Endothelial cell of umbilical vein (primary cell): ENCODE measurements around the gene GBX2. TPM values are rescaled to one million over a fixed set of nuclear protein-coding genes. Genes with fewer than 3 reads are reported as not detected.

Source experiments
- BruUV-seq: library from RNA; stranded (reverse); fragments of 400-500 nt; replicated peaks from 2 replicates; lab custom pipeline; 2021; lab: Mats Ljungman, UMichigan
- CTCF ChIA-PET: fragments of 300-600, 350-600 bp; sonication (Branson Sonifier 250); formaldehyde crosslinking; loops from one replicate; lab custom pipeline; 2021; ENCODE audit warnings: antibody characterized with exemption, inconsistent platforms; lab: Charles Lee
- POLR2A ChIA-PET: fragments of 300-600, 350-600 bp; sonication (Branson Sonifier 250); formaldehyde crosslinking; loops from one replicate; lab custom pipeline; 2021; ENCODE audit warnings: antibody characterized with exemption, inconsistent platforms; lab: Charles Lee
- DNase-seq: peaks from one replicate; pipeline ENCODE4 v3.0.0-alpha.2; 2011; ENCODE audit warnings: low read depth, low spot score
- FAIRE-seq: peaks from 2 replicates; lab custom pipeline; 2011; peaks lifted over from hg19 to GRCh38; lab: Jason Lieb, UNC
- H2AFZ ChIP-seq: 2 replicates; pipeline ENCODE4 v1.6.0; 2012; ENCODE audit warnings: low read depth, low read length, control low read depth, inconsistent platforms
- H3K27ac ChIP-seq: 2 replicates; pipeline ENCODE4 v1.5.1; 2011; ENCODE audit warnings: low read depth, mild to moderate bottlenecking, control low read depth, low read length, moderate library complexity; ENCODE audit not compliant: insufficient read depth
- H3K27me3 ChIP-seq, 2 experiments: 2 replicates each; pipeline versions ENCODE4 v1.6.0 to v1.6.1; 2011; ENCODE audit warnings: low read length in 2 of 2, mixed read lengths in 1 of 2; ENCODE audit not compliant: control insufficient read depth in 2 of 2, insufficient read depth in 2 of 2
- H3K36me3 ChIP-seq, 2 experiments: 2 replicates in 1 of 2; 3 replicates in 1 of 2; pipeline ENCODE4 v1.5.1; 2011; ENCODE audit warnings: low read length in 2 of 2, mild to moderate bottlenecking in 1 of 2, moderate library complexity in 1 of 2; ENCODE audit not compliant: control insufficient read depth in 2 of 2, insufficient read depth in 2 of 2; ENCODE audit errors: extremely low read depth in 1 of 2
- H3K4me1 ChIP-seq: 3 replicates; pipeline ENCODE4 v1.5.1; 2011; ENCODE audit warnings: mild to moderate bottlenecking, low read length; ENCODE audit not compliant: control insufficient read depth, insufficient read depth; ENCODE audit errors: extremely low read depth
- H3K4me2 ChIP-seq: 2 replicates; pipeline ENCODE4 v1.6.1; 2011; ENCODE audit warnings: low read length, control low read depth, mixed read lengths; ENCODE audit not compliant: insufficient read depth
- H3K4me3 ChIP-seq, 3 experiments: fragments of 200-600 bp in 1 of 3; sonication (generic), shearing (Covaris generic) in 1 of 3; replicated peaks in 1 of 3; 2 replicates each; pipeline ENCODE4 v1.5.1; 2011 to 2016; ENCODE audit warnings: control low read depth in 3 of 3, low read length in 3 of 3, mild to moderate bottlenecking in 2 of 3, inconsistent platforms in 1 of 3, low read depth in 1 of 3, moderate library complexity in 1 of 3; ENCODE audit not compliant: insufficient read depth in 1 of 3
- H3K79me2 ChIP-seq: 2 replicates; pipeline ENCODE4 v1.6.0; 2012; ENCODE audit warnings: low read length, inconsistent platforms; ENCODE audit not compliant: control insufficient read depth, insufficient read depth
- H3K9ac ChIP-seq: replicated peaks from 2 replicates; pipeline ENCODE3; 2011; ENCODE audit warnings: low read length, control low read depth; ENCODE audit not compliant: insufficient read depth; ENCODE audit errors: extremely low read depth
- H3K9me1 ChIP-seq: replicated peaks from 3 replicates; pipeline ENCODE4 v1.6.0; 2011; ENCODE audit warnings: mild to moderate bottlenecking, low read length; ENCODE audit not compliant: control insufficient read depth, insufficient read depth; ENCODE audit errors: extremely low read depth
- H3K9me3 ChIP-seq: replicated peaks from 2 replicates; pipeline ENCODE4 v1.5.1; 2012; ENCODE audit warnings: low read length, inconsistent platforms; ENCODE audit not compliant: control insufficient read depth, insufficient read depth
- H4K20me1 ChIP-seq: replicated peaks from 2 replicates; pipeline ENCODE3; 2011; ENCODE audit warnings: mild to moderate bottlenecking, low read length; ENCODE audit not compliant: control insufficient read depth, insufficient read depth; ENCODE audit errors: extremely low read depth
- EZH2 ChIP-seq: IDR thresholded peaks from 2 replicates; pipeline ENCODE4 v1.6.1; 2012; ENCODE audit warnings: borderline replicate concordance, low read depth, mild to moderate bottlenecking, moderate library complexity, low read length, inconsistent platforms; ENCODE audit not compliant: severe bottlenecking
- FOS ChIP-seq: IDR thresholded peaks from 2 replicates; pipeline ENCODE4 v1.6.1; 2011; ENCODE audit warnings: mild to moderate bottlenecking, low read length, moderate library complexity, borderline replicate concordance; ENCODE audit not compliant: insufficient read depth
- GATA2 ChIP-seq: IDR thresholded peaks from 2 replicates; pipeline ENCODE4 v1.7.0; 2011; ENCODE audit warnings: low read depth, mild to moderate bottlenecking, moderate library complexity, mixed read lengths, low read length; ENCODE audit not compliant: insufficient read length, insufficient read depth
- JUN ChIP-seq: IDR thresholded peaks from 2 replicates; pipeline ENCODE4 v1.6.1; 2011; ENCODE audit warnings: borderline replicate concordance, low read depth; ENCODE audit not compliant: insufficient read length, insufficient read depth
- MYC ChIP-seq: IDR thresholded peaks from one replicate; pipeline ENCODE4 v1.6.1; 2011; ENCODE audit warnings: mild to moderate bottlenecking, low read depth, low read length
- POLR2A ChIP-seq: IDR thresholded peaks from 2 replicates; pipeline ENCODE4 v1.6.1; 2012; ENCODE audit warnings: low read depth, mild to moderate bottlenecking, control low read depth, low read length
- POLR2AphosphoS5 ChIP-seq: IDR thresholded peaks from 2 replicates; pipeline ENCODE4 v1.6.1; 2012; ENCODE audit warnings: low read depth, mild to moderate bottlenecking, control low read depth, low read length, moderate library complexity; ENCODE audit not compliant: insufficient read depth
- dilution Hi-C: fragments of 300-500 bp; cut with MboI; formaldehyde crosslinking; loops from one replicate; pipeline ENCODE4 v1.15.0; 2019; ENCODE audit warnings: low sequenced_read_pairs; ENCODE audit not compliant: extremely low pct_ligation_motif_present
- intact Hi-C: fragments of 100-400 bp; cut with micrococcal nuclease; formaldehyde crosslinking; loops from one replicate; pipeline ENCODE4 v1.10.0; 2022
- polyA plus RNA-seq, 4 experiments: library from polyadenylated mRNA; depleted of rRNA in 3 of 4; stranded (reverse) in 3 of 4; unstranded in 1 of 4; fragments of >200 nt; gene quantifications; 2 replicates each; pipeline versions ENCODE4 v1.2.1 to v1.2.3, GENCODE V29; 2011 to 2012; ENCODE audit warnings: missing spikeins in 1 of 4
- total RNA-seq: library from RNA; stranded (reverse); gene quantifications from 2 replicates; pipeline ENCODE4 v1.2.3, GENCODE V29; 2021
- TF ChIP-seq, protein P1 (sequence below), 2 donors: IDR thresholded peaks; 1 replicate in 1 of 2; 2 replicates in 1 of 2; pipeline ENCODE4 v1.5.1; 2011; ENCODE audit warnings: low read length in 2 of 2, mild to moderate bottlenecking in 2 of 2, moderate library complexity in 2 of 2, control low read depth in 1 of 2, inconsistent platforms in 1 of 2, low read depth in 1 of 2; ENCODE audit not compliant: insufficient read depth in 1 of 2; ENCODE audit errors: extremely low read depth in 1 of 2
- TF ChIP-seq, protein P2 (sequence below): IDR thresholded peaks from 2 replicates; pipeline ENCODE4 v1.6.1; 2011; ENCODE audit not compliant: insufficient read depth, insufficient read length

Gene GBX2
- total and polyA plus RNA-seq, 2 donors (not counting 3 experiments of a cell fraction or from before 2014, with no cell fraction given) = 3.0 to 3.6 TPM

DNA sequence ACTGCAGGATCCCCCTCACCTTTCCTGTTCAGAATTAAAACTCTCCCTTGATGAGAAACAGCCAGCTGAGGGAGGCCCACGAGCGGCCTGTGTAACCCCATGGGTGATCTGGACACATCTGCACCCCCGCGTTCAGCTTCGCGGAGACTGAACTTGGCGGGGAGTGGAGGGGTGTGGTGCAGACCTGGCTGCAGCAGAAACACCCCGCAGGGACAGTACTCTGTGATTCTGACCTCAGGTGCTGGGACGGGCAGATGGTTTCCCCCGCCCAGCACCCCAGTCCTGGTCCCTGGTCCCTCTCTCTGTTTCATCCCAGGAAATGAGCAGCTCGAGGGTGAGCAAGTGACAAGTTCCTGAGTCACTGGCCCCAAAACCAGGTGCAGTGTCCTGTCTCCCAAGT lies 41.2 kb downstream of the GBX2 start:
- ChIA-PET POLR2A (no interaction called here), CTCF (interaction anchor here (1.2 kb wide), 1 partner anchor 348 kb away, joined by 4 read pairs; no protein-coding TSS in a partner anchor)
- no peaks in the 10 kb centered on the region for H4K20me1 ChIP-seq
- H3K9ac ChIP-seq = no peak overlapping the region
- DNase-seq = no peak
- H3K4me3 ChIP-seq = no peak overlapping the region
- no peaks in the 10 kb centered on the region for H3K4me1 ChIP-seq
- FAIRE-seq = no peak
- no peak overlapping the region for H3K27ac ChIP-seq
- dilution Hi-C loops (no loop called here), intact Hi-C loops (no loop called here)
- TF ChIP-seq EZH2 (no peak), FOS (no peak), POLR2A (no peak), JUN (no peak), POLR2AphosphoS5 (no peak), MYC (no peak), GATA2 (no peak)
- TF ChIP-seq, protein P1, sequence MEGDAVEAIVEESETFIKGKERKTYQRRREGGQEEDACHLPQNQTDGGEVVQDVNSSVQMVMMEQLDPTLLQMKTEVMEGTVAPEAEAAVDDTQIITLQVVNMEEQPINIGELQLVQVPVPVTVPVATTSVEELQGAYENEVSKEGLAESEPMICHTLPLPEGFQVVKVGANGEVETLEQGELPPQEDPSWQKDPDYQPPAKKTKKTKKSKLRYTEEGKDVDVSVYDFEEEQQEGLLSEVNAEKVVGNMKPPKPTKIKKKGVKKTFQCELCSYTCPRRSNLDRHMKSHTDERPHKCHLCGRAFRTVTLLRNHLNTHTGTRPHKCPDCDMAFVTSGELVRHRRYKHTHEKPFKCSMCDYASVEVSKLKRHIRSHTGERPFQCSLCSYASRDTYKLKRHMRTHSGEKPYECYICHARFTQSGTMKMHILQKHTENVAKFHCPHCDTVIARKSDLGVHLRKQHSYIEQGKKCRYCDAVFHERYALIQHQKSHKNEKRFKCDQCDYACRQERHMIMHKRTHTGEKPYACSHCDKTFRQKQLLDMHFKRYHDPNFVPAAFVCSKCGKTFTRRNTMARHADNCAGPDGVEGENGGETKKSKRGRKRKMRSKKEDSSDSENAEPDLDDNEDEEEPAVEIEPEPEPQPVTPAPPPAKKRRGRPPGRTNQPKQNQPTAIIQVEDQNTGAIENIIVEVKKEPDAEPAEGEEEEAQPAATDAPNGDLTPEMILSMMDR (IDR thresholded peaks at IDR 0.05; ENCODE audit: extremely low read depth in 1 of 2, insufficient read depth in 1 of 2, low read depth in 1 of 2, low read length in 2 of 2) = no peak
- TF ChIP-seq, protein P2, sequence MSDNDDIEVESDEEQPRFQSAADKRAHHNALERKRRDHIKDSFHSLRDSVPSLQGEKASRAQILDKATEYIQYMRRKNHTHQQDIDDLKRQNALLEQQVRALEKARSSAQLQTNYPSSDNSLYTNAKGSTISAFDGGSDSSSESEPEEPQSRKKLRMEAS = no peak
- no peaks in the 10 kb centered on the region for H3K79me2 ChIP-seq
- no peaks in the 10 kb centered on the region for H3K9me3 ChIP-seq
- H3K36me3 ChIP-seq = no peaks in the 10 kb centered on the region
- H3K4me2 ChIP-seq = no peak overlapping the region
- no peaks in the 10 kb centered on the region for H3K27me3 ChIP-seq
- H3K9me1 ChIP-seq = no peaks in the 10 kb centered on the region
- no TSS peak for BruUV-seq
- H2AFZ ChIP-seq = no peak overlapping the region
